Hepatocyte (in vitro differentiated cells): ENCODE measurements around the gene DTNA. TPM values are rescaled to one million over a fixed set of nuclear protein-coding genes. Genes with fewer than 3 reads are reported as not detected.
A peak's percentile ranks its signal among the peaks of the same experiment; 100 is the strongest.

Source experiments
- DNase-seq: peaks from one replicate; pipeline ENCODE4 v3.0.0-alpha.2; 2016; ENCODE audit warnings: low spot score
- H2AFZ ChIP-seq: fragments of 200-600 bp; sonication (generic); 2 replicates; pipeline ENCODE4 v1.6.0; 2016; ENCODE audit warnings: antibody characterized with exemption, mild to moderate bottlenecking
- H3K27ac ChIP-seq: fragments of 200-600 bp; sonication (generic); 2 replicates; pipeline ENCODE4 v1.5.1; 2016; ENCODE audit warnings: mild to moderate bottlenecking
- H3K27me3 ChIP-seq: fragments of 200-600 bp; sonication (generic); 2 replicates; pipeline ENCODE4 v1.6.1; 2016
- H3K36me3 ChIP-seq: fragments of 200-600 bp; sonication (generic); replicated peaks from 2 replicates; pipeline ENCODE4 v1.5.1; 2016; ENCODE audit warnings: low read depth; ENCODE audit not compliant: insufficient read depth
- H3K4me1 ChIP-seq: fragments of 200-600 bp; sonication (generic); 2 replicates; pipeline ENCODE4 v1.5.1; 2016; ENCODE audit warnings: mild to moderate bottlenecking, moderate library complexity; ENCODE audit not compliant: insufficient read depth
- H3K4me2 ChIP-seq: fragments of 200-600 bp; sonication (generic); 2 replicates; pipeline ENCODE4 v1.6.0; 2016
- H3K4me3 ChIP-seq: fragments of 200-600 bp; sonication (generic); 2 replicates; pipeline ENCODE4 v1.5.1; 2016; ENCODE audit warnings: mild to moderate bottlenecking
- H3K79me2 ChIP-seq: fragments of 200-600 bp; sonication (generic); 2 replicates; pipeline ENCODE4 v1.6.0; 2017; ENCODE audit warnings: mild to moderate bottlenecking
- H3K9me2 ChIP-seq: fragments of 200-600 bp; sonication (generic); replicated peaks from 2 replicates; pipeline ENCODE4 v1.6.0; 2017; ENCODE audit warnings: mild to moderate bottlenecking; ENCODE audit not compliant: insufficient read depth
- H3K9me3 ChIP-seq: fragments of 200-600 bp; sonication (generic); 2 replicates; pipeline ENCODE4 v1.5.1; 2016; ENCODE audit warnings: low read depth, mild to moderate bottlenecking
- H4K20me1 ChIP-seq: fragments of 200-600 bp; sonication (generic); 2 replicates; pipeline ENCODE4 v1.6.0; 2016; ENCODE audit warnings: mild to moderate bottlenecking; ENCODE audit not compliant: insufficient read depth, poor library complexity, severe bottlenecking
- EZH2 ChIP-seq: fragments of 200-600 bp; sonication (generic); IDR thresholded peaks from 2 replicates; pipeline ENCODE4 v1.6.1; 2016; ENCODE audit warnings: antibody characterized with exemption, mild to moderate bottlenecking, borderline replicate concordance
- EZH2phosphoT487 ChIP-seq: fragments of 200-600 bp; sonication (generic); IDR thresholded peaks from one replicate; pipeline ENCODE4 v1.6.1; 2018; ENCODE audit warnings: antibody characterized with exemption, mild to moderate bottlenecking, low read depth, moderate library complexity; ENCODE audit not compliant: unreplicated experiment, severe bottlenecking
- WGBS: methylation state at CpG from one replicate; pipeline ENCODE4 v1.1.6; 2016; ENCODE audit warnings: low lambda C conversion rate; ENCODE audit errors: missing lambda C conversion rate; 5-methylcytosine and 5-hydroxymethylcytosine counted together
- polyA plus RNA-seq: library from polyadenylated mRNA; unstranded; fragments of >200 nt; fragmentation: Nextera tagmentation; extraction: Ambion mirVana; gene quantifications from 2 replicates; pipeline ENCODE4 v1.2.1, GENCODE V29; 2016
- total RNA-seq: library from RNA; depleted of rRNA; stranded (reverse); fragments of >200 nt; gene quantifications from 2 replicates; pipeline ENCODE4 v1.2.3, GENCODE V29; 2014
- TF ChIP-seq, protein P1 (sequence below): fragments of 200-600 bp; sonication (generic); IDR thresholded peaks from 2 replicates; pipeline ENCODE4 v1.5.1; 2016; ENCODE audit warnings: antibody characterized with exemption, mild to moderate bottlenecking; ENCODE audit not compliant: poor library complexity

Gene DTNA
- total and polyA plus RNA-seq, 2 experiments from 2014 or later: 18.3 to 34.0 TPM

DNA sequence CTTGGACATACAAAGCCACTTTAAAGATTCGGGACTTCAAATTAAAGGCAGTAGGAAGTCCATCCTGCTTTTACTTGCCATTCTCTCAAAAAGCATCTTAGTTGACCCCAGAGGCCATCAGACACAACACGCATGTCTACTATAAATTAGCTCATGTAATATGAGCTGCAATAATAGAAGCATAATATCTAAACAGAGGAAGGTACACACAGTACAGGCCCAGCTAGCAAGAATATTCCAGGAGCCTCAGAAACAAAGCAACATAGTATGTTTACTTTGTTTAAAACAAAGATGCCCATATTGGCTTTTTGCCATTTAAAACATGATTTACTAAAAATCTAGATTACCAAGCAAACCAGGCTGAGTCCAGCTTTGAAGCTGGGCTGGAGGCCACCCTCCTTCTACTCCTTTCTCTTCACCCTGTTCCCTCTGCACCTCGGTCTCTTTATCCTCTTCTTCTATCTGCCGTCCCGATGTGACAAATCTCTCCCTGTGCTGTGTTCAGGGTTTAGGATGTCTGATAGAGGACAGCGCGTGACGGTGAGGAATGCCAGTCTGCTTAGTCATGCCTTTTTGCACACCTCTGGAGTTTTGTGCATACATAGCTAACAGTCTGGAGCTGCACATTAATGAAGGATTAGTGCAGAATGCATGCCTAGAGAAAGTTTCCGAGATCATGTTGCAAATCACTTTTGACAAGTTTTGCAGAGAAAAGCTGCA is 28.2 kb downstream of the DTNA start:
- Histone ChIP-seq H3K4me2 (peak overlapping the region; percentile 56), H3K36me3 (no peaks in the 10 kb centered on the region), H3K4me3 (no peak overlapping the region), H3K4me1 (peaks cover 26% of the 10 kb centered on the region), H3K9me3 (no peaks in the 10 kb centered on the region), H3K27me3 (no peaks in the 10 kb centered on the region), H3K9me2 (no peaks in the 10 kb centered on the region), H4K20me1 (no peaks in the 10 kb centered on the region), H3K27ac (peak overlapping the region; percentile 40), H2AFZ (no peak overlapping the region), H3K79me2 (no peaks in the 10 kb centered on the region)
- DNase-seq: peak; percentile 56
- WGBS: 27% methylated on average over 9 of the region's 9 CpGs
- TF ChIP-seq EZH2 (no peak), EZH2phosphoT487 (no peak)
- TF ChIP-seq, protein P1, sequence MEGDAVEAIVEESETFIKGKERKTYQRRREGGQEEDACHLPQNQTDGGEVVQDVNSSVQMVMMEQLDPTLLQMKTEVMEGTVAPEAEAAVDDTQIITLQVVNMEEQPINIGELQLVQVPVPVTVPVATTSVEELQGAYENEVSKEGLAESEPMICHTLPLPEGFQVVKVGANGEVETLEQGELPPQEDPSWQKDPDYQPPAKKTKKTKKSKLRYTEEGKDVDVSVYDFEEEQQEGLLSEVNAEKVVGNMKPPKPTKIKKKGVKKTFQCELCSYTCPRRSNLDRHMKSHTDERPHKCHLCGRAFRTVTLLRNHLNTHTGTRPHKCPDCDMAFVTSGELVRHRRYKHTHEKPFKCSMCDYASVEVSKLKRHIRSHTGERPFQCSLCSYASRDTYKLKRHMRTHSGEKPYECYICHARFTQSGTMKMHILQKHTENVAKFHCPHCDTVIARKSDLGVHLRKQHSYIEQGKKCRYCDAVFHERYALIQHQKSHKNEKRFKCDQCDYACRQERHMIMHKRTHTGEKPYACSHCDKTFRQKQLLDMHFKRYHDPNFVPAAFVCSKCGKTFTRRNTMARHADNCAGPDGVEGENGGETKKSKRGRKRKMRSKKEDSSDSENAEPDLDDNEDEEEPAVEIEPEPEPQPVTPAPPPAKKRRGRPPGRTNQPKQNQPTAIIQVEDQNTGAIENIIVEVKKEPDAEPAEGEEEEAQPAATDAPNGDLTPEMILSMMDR: no peak

DNA sequence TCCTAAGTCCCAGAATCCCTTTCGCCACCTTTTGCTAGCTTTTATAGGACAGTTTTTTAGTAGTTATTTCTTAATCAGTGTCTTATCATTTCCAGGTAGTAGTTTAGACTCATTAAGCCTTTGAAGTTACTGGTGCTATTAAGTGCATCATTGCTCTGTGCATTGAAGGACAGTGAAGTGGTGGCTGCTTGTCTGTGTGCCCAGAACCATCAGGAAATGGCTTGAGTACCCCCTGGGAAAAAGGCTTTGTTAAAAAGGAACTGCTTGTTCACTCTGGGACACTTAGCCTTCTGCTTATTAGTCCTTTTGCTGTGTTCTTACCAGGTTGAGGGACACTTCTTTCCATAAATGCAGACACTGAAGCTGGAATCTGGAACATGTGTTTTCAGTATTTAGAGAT is 30.0 kb downstream of the DTNA start:
- H3K9me2 ChIP-seq: no peaks in the 10 kb centered on the region
- no peak overlapping the region for H2AFZ ChIP-seq
- H3K4me2 ChIP-seq: no peak overlapping the region
- H3K27me3 ChIP-seq: no peaks in the 10 kb centered on the region
- no peaks in the 10 kb centered on the region for H3K9me3 ChIP-seq
- no peaks in the 10 kb centered on the region for H3K79me2 ChIP-seq
- H3K4me3 ChIP-seq: no peak overlapping the region
- no peaks in the 10 kb centered on the region for H3K36me3 ChIP-seq
- H3K4me1 ChIP-seq: peaks cover 26% of the 10 kb centered on the region
- no peak for DNase-seq
- H4K20me1 ChIP-seq: no peaks in the 10 kb centered on the region
- no peak overlapping the region for H3K27ac ChIP-seq
- TF ChIP-seq EZH2 (no peak), EZH2phosphoT487 (no peak)
- TF ChIP-seq, protein P1: no peak
- WGBS: 93% methylated on average over 1 of the region's 1 CpG

DNA sequence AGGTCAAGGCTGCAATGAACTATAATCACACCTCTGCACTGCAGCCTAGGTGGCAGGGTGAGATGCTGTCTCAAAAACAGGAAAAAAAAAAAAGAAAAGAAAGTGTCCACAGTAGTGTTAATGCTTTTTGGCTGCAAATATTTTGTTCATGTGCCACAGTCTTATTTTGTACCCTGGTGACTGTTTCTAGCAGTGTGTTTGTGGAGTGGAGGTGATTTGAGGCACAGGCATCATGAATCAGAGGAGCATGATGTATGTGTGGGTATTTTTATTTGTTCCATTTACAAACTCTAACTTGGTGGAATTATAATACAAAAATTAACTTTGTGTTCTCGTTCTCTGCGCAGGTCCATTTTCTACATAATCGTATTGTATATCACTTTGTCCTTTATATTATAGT is 30.6 kb downstream of the DTNA start:
- Histone ChIP-seq H3K9me2 (no peaks in the 10 kb centered on the region), H3K9me3 (no peaks in the 10 kb centered on the region), H3K36me3 (no peaks in the 10 kb centered on the region), H3K27me3 (no peaks in the 10 kb centered on the region), H3K4me3 (no peak overlapping the region), H3K4me1 (peaks cover 26% of the 10 kb centered on the region), H3K79me2 (no peaks in the 10 kb centered on the region), H2AFZ (no peak overlapping the region), H3K27ac (no peak overlapping the region), H4K20me1 (no peaks in the 10 kb centered on the region), H3K4me2 (no peak overlapping the region)
- TF ChIP-seq, protein P1: no peak
- TF ChIP-seq EZH2phosphoT487: no peak
- TF ChIP-seq EZH2: no peak
- no peak for DNase-seq
- WGBS: 93% methylated on average over 3 of the region's 3 CpGs
